Mucosa of stomach (tissue), 1 donor: ENCODE measurements around the gene ADIPOR2.

ENCODE experiments used
- H3K27me3 ChIP-seq: one replicate; pipeline ENCODE4 v1.7.0; 2013; ENCODE audit warnings: mild to moderate bottlenecking, low read length; ENCODE audit not compliant: control insufficient read depth, insufficient read depth
- H3K36me3 ChIP-seq: one replicate; pipeline ENCODE4 v1.7.0; 2013; ENCODE audit warnings: low read length; ENCODE audit not compliant: control insufficient read depth, insufficient read depth
- H3K4me1 ChIP-seq: one replicate; pipeline ENCODE4 v1.7.0; 2013; ENCODE audit warnings: mild to moderate bottlenecking, low read length; ENCODE audit not compliant: control insufficient read depth, insufficient read depth
- H3K4me3 ChIP-seq: one replicate; pipeline ENCODE4 v1.7.0; 2013; ENCODE audit warnings: low read length
- H3K9ac ChIP-seq: one replicate; pipeline ENCODE4 v1.7.0; 2013; ENCODE audit warnings: mild to moderate bottlenecking, low read length, moderate library complexity
- H3K9me3 ChIP-seq: one replicate; pipeline ENCODE4 v1.7.0; 2013; ENCODE audit warnings: mild to moderate bottlenecking, low read length, moderate library complexity; ENCODE audit not compliant: control insufficient read depth
- donor health status: Pancreatic carcinoma.

Gene ADIPOR2

GRCh38 chr12:1690578-1691122, at the start of gene ADIPOR2:
Gene ADIPOR2, plus strand, starts transcription at chr12:1691070. Its CDS starts 63,274 bp downstream, at chr12:1754344.
- H3K36me3 ChIP-seq = no peaks in the 10 kb centered on the region
- H3K4me1 ChIP-seq = peaks cover 8% of the 10 kb centered on the region
- no peaks in the 10 kb centered on the region for H3K9me3 ChIP-seq
- no peaks in the 10 kb centered on the region for H3K27me3 ChIP-seq
- peak within 1 kb of the TSS; percentile 95 for H3K9ac ChIP-seq
- H3K4me3 ChIP-seq = peak within 1 kb of the TSS; percentile 82

- no peak overlapping the region for H3K9ac ChIP-seq
- peaks cover 3% of the 10 kb centered on the region for H3K4me1 ChIP-seq
- H3K4me3 ChIP-seq = no peak overlapping the region
- H3K9me3 ChIP-seq = no peaks in the 10 kb centered on the region
- H3K27me3 ChIP-seq = no peaks in the 10 kb centered on the region
- no peaks in the 10 kb centered on the region for H3K36me3 ChIP-seq
These were observed 48.4 kb upstream of the ADIPOR2 start for GRCh38 chr12:1642513-1642912.

DNA sequence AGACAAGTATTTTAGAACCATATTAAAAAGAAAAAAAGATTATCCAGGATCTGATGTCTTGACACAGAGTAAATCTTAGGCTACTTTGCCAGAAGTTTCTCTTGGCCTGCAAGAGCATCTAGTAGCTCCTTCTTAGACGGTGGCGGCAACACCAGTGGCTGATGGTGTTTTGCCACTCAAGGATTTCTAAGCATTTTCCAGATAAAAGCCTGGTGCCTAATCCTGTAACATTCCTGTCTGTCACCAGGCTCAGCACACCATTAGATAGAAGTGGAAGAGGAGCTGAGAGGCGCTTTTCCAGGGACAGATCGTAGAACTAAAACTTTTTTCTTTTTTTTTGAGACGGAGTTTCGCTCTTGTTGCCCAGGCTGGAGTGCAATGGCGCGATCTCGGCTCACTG, 47.8 kb upstream of the ADIPOR2 start:
- Histone ChIP-seq H3K9me3 (no peaks in the 10 kb centered on the region), H3K9ac (no peak overlapping the region), H3K36me3 (no peaks in the 10 kb centered on the region), H3K4me3 (no peak overlapping the region), H3K27me3 (no peaks in the 10 kb centered on the region), H3K4me1 (peaks cover 3% of the 10 kb centered on the region)

- H3K36me3 ChIP-seq = no peaks in the 10 kb centered on the region
- H3K9me3 ChIP-seq = no peaks in the 10 kb centered on the region
- H3K27me3 ChIP-seq = no peaks in the 10 kb centered on the region
- H3K4me3 ChIP-seq = no peak overlapping the region
- no peak overlapping the region for H3K9ac ChIP-seq
- peaks cover 3% of the 10 kb centered on the region for H3K4me1 ChIP-seq
These were observed 46.9 kb upstream of the ADIPOR2 start for GRCh38 chr12:1643905-1644533.

DNA sequence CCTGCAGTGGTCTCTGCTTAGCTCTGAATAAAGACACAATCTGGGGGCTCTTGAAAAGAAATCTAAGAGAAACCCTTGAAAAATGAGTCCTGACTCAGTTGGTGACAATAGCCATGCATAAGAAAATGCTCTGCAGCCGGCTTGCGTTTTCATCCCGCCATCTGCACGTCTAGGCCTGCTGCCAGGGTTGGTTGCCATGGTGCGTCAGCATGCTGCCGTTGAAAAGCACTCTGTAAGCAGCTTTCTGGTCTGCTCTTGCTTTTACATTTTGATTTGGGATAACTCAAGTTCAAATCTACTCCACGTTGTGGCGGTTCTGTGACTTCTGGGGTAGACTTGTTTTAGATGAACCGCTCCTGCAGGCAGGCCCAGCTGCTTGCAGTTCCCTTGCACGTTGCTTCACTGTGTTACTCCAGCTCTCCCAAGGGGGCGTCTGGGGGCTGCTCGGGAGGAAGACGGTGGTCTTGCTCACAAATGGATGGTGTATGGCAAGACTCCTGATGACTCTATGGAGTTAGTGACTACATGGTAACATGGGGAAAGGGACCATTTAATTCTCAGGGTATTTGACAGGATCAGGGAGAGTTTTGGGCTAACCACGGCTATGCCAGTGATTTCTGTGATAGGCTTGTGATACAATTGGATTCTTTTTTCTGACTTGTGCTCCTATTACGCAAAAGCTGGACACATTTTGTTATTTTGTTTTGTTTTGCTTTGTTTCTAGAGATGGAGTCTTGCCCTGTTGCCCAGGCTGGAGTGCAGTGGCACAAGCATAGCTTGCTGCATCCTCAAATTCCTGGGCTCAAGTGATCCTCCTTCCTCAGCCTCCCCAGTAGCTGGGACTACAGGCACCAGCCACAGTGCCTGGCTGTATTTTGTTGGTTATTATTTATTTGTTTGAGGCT, 46.1 kb upstream of the ADIPOR2 start:
- no peak overlapping the region for H3K9ac ChIP-seq
- H3K9me3 ChIP-seq = no peaks in the 10 kb centered on the region
- H3K36me3 ChIP-seq = no peaks in the 10 kb centered on the region
- H3K4me3 ChIP-seq = no peak overlapping the region
- H3K27me3 ChIP-seq = no peaks in the 10 kb centered on the region
- peaks cover 3% of the 10 kb centered on the region for H3K4me1 ChIP-seq

DNA sequence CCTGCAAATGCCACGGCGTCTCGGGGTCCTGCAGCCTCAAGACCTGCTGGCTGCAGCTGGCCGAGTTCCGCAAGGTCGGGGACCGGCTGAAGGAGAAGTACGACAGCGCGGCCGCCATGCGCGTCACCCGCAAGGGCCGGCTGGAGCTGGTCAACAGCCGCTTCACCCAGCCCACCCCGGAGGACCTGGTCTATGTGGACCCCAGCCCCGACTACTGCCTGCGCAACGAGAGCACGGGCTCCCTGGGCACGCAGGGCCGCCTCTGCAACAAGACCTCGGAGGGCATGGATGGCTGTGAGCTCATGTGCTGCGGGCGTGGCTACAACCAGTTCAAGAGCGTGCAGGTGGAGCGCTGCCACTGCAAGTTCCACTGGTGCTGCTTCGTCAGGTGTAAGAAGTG, 45.1 kb upstream of the ADIPOR2 start:
- Histone ChIP-seq H3K9me3 (no peaks in the 10 kb centered on the region), H3K4me3 (no peak overlapping the region), H3K4me1 (peaks cover 3% of the 10 kb centered on the region), H3K9ac (no peak overlapping the region), H3K27me3 (no peaks in the 10 kb centered on the region), H3K36me3 (no peaks in the 10 kb centered on the region)

- no peaks in the 10 kb centered on the region for H3K9me3 ChIP-seq
- peaks cover 3% of the 10 kb centered on the region for H3K4me1 ChIP-seq
- H3K4me3 ChIP-seq = no peak overlapping the region
- no peaks in the 10 kb centered on the region for H3K36me3 ChIP-seq
- H3K27me3 ChIP-seq = no peaks in the 10 kb centered on the region
- H3K9ac ChIP-seq = no peak overlapping the region
These were observed 44.1 kb upstream of the ADIPOR2 start for GRCh38 chr12:1646569-1647284.

- Histone ChIP-seq H3K4me3 (no peak overlapping the region), H3K36me3 (no peaks in the 10 kb centered on the region), H3K9me3 (no peaks in the 10 kb centered on the region), H3K27me3 (no peaks in the 10 kb centered on the region), H3K4me1 (no peaks in the 10 kb centered on the region), H3K9ac (no peak overlapping the region)
These were observed 43.6 kb upstream of the ADIPOR2 start for GRCh38 chr12:1647285-1647669.

- Histone ChIP-seq H3K9me3 (no peaks in the 10 kb centered on the region), H3K36me3 (no peaks in the 10 kb centered on the region), H3K9ac (no peak overlapping the region), H3K27me3 (no peaks in the 10 kb centered on the region), H3K4me3 (no peak overlapping the region), H3K4me1 (peaks cover 9% of the 10 kb centered on the region)
These were observed 40.5 kb upstream of the ADIPOR2 start for GRCh38 chr12:1650260-1650977.

DNA sequence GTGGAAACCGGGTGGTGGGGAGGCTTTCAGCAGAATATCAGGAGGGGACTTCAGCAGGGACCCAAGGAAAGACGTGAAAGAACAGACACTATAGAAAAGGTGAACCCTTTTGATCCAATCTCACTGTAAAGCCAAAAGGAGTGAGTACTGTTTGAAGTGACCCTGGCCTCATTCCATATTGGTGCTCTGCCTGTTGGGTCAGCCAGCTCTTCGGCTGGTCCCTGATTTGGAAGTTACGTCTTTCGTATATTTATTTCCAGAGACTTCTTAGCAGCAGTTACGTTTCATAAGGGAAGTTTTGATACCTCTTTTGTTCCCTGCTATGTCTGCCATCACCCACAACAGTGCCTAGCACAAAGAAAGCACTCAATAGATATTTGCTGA, 39.9 kb upstream of the ADIPOR2 start:
- no peaks in the 10 kb centered on the region for H3K27me3 ChIP-seq
- H3K9ac ChIP-seq = no peak overlapping the region
- H3K4me3 ChIP-seq = no peak overlapping the region
- no peaks in the 10 kb centered on the region for H3K9me3 ChIP-seq
- H3K36me3 ChIP-seq = no peaks in the 10 kb centered on the region
- H3K4me1 ChIP-seq = peaks cover 14% of the 10 kb centered on the region

GRCh38 chr12:1651946-1652345, 38.9 kb upstream of the ADIPOR2 start:
- Histone ChIP-seq H3K27me3 (no peaks in the 10 kb centered on the region), H3K9ac (no peak overlapping the region), H3K4me1 (peaks cover 15% of the 10 kb centered on the region)

More at GRCh38 chr12:1651946-1652345, 38.9 kb upstream of the ADIPOR2 start:
- no peaks in the 10 kb centered on the region for H3K36me3 ChIP-seq
- no peak overlapping the region for H3K4me3 ChIP-seq
- no peaks in the 10 kb centered on the region for H3K9me3 ChIP-seq
